HepG2 (cell line): ENCODE results near the gene ZC3H18. TPM values are rescaled to one million over a fixed set of nuclear protein-coding genes. Genes with fewer than 3 reads are reported as not detected.

Experiments used
- BCL6 ChIP-seq: IDR thresholded peaks from 2 replicates; pipeline ENCODE4 v1.6.1; 2016; ENCODE audit warnings: missing genetic modification reagents, missing compliant biosample characterization
- DPF2 ChIP-seq: sonication (generic); formaldehyde crosslinking; IDR thresholded peaks from 2 replicates; pipeline ENCODE4 v1.4.0; 2020; ENCODE audit warnings: mild to moderate bottlenecking, low read depth, missing genetic modification reagents, borderline replicate concordance
- FOXA1 ChIP-seq, 2 experiments: fragments of 450-650 bp in 1 of 2; sonication (generic) in 1 of 2; formaldehyde crosslinking in 1 of 2; IDR thresholded peaks; 2 replicates each; pipeline versions ENCODE4 v1.4.0 to v1.6.1; 2016 to 2020; ENCODE audit warnings: missing genetic modification reagents in 1 of 2
- HDAC1 ChIP-seq: sonication (generic); formaldehyde crosslinking; IDR thresholded peaks from 2 replicates; pipeline ENCODE4 v1.5.1; 2020; ENCODE audit warnings: mild to moderate bottlenecking, missing genetic modification reagents
- HNF4A ChIP-seq: sonication (generic); formaldehyde crosslinking; IDR thresholded peaks from 2 replicates; pipeline ENCODE4 v1.4.0; 2020; ENCODE audit warnings: missing genetic modification reagents
- HNF4G ChIP-seq, 2 experiments: sonication (generic) in 1 of 2; formaldehyde crosslinking in 1 of 2; IDR thresholded peaks; 2 replicates each; pipeline versions ENCODE4 v1.4.0 to v1.6.1; 2011 to 2020; ENCODE audit warnings: borderline replicate concordance in 2 of 2, low read depth in 2 of 2, mild to moderate bottlenecking in 2 of 2, low read length in 1 of 2, missing genetic modification reagents in 1 of 2, moderate library complexity in 1 of 2
- PAXIP1 ChIP-seq: sonication (generic); formaldehyde crosslinking; conservative IDR thresholded peaks from 2 replicates; pipeline ENCODE4 v1.4.0; 2020; ENCODE audit warnings: mild to moderate bottlenecking, missing genetic modification reagents, moderate library complexity
- SOX13 ChIP-seq, 3 experiments: fragments of 450-650 bp in 1 of 3; sonication (generic) in 1 of 3; formaldehyde crosslinking in 1 of 3; IDR thresholded peaks in 2 of 3; conservative IDR thresholded peaks in 1 of 3; 2 replicates each; pipeline versions ENCODE4 v1.5.0 to v1.6.1; 2016 to 2020; ENCODE audit warnings: antibody characterized with exemption in 1 of 3, mild to moderate bottlenecking in 1 of 3, missing compliant biosample characterization in 1 of 3, missing genetic modification reagents in 1 of 3, moderate library complexity in 1 of 3
- SYNCRIP ChIP-seq: fragments of 200-400 bp; formaldehyde crosslinking; IDR thresholded peaks from 2 replicates; pipeline ENCODE4 v1.6.1; 2018; ENCODE audit warnings: mild to moderate bottlenecking, low read depth, low read length; ENCODE audit not compliant: insufficient read depth
- XRCC5 ChIP-seq: fragments of 200-400 bp; formaldehyde crosslinking; optimal IDR thresholded peaks from 2 replicates; pipeline ENCODE3; 2017; ENCODE audit warnings: mild to moderate bottlenecking, low read length
- ZBTB7A ChIP-seq: sonication (generic); formaldehyde crosslinking; IDR thresholded peaks from 2 replicates; pipeline ENCODE4 v1.8.0; 2022; ENCODE audit warnings: mild to moderate bottlenecking, missing genetic modification reagents
- ZGPAT ChIP-seq: IDR thresholded peaks from 2 replicates; pipeline ENCODE4 v1.6.1; 2016; ENCODE audit warnings: mild to moderate bottlenecking
- ZMYM3 ChIP-seq: sonication (generic); formaldehyde crosslinking; IDR thresholded peaks from 2 replicates; pipeline ENCODE4 v1.5.1; 2020; ENCODE audit warnings: mild to moderate bottlenecking, missing genetic modification reagents
- ZNF263 ChIP-seq: sonication (generic); formaldehyde crosslinking; IDR thresholded peaks from 2 replicates; pipeline ENCODE4 v1.4.0; 2020; ENCODE audit warnings: missing genetic modification reagents
- ZNF543 ChIP-seq: sonication (generic); formaldehyde crosslinking; IDR thresholded peaks from 2 replicates; pipeline ENCODE4 v1.4.0; 2020; ENCODE audit warnings: mild to moderate bottlenecking, missing genetic modification reagents
- polyA plus RNA-seq, 8 experiments: library from polyadenylated mRNA; depleted of rRNA in 3 of 8; stranded (reverse) in 7 of 8; unstranded in 1 of 8; fragments of >200 nt; fragmentation: Illumina TruSeq in 4 of 8; extraction: Trizol in 4 of 8; gene quantifications; 2 replicates each; pipeline versions ENCODE4 v1.2.1 to v1.2.3, GENCODE V29; 2011 to 2016; ENCODE audit warnings: low read depth in 4 of 8, missing spikeins in 1 of 8, mixed read lengths in 1 of 8; ENCODE audit not compliant: insufficient read depth in 1 of 8
- total RNA-seq, 5 experiments: library from RNA; depleted of rRNA; stranded (reverse); fragments of >200 nt; fragmentation: Illumina TruSeq; extraction: Trizol; gene quantifications; 2 replicates each; pipeline ENCODE4 v1.2.3, GENCODE V29; 2016; ENCODE audit warnings: low read depth in 1 of 5
- TF ChIP-seq, protein P1 (sequence below): sonication (generic); formaldehyde crosslinking; IDR thresholded peaks from 2 replicates; pipeline ENCODE4 v1.5.1; 2020; ENCODE audit warnings: mild to moderate bottlenecking, missing genetic modification reagents
- TF ChIP-seq, protein P2 (sequence below): sonication (generic); formaldehyde crosslinking; IDR thresholded peaks from 2 replicates; pipeline ENCODE4 v1.4.0; 2020; ENCODE audit warnings: missing genetic modification reagents, borderline replicate concordance

ZC3H18 gene
- total and polyA plus RNA-seq, 2 of the 13 experiments (the other 11 are each of a cell fraction or from before 2014, with no cell fraction given) = 11.2 to 27.4 TPM

DNA sequence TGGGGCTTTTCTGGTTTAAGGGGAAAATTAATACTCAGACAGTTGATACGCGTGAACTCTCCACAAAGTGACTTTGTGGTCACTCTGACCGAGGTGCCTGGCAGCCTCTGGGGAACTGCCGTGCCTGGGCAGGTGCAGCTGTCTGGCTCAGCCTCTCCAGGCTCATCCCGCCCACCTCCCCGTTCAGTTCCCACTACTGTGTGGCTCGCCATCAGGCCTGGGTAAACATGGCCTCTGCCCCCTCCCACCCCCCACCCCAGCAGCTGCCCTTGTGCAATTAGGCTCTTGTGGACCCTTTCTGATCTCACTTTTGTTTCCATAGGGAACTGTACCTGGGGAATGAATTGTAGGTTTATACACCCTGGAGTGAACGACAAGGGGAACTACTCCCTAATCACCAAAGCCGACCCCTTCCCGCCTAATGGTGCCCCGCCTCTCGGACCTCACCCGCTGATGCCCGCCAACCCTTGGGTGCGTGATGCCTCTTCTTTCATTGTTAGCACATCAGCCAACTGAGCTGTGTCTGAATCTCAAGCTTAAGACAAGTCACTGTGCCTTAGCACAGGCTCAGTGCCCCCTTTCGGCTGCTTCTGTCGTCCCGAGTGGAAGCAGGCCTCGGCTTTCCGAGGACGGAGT is 27.8 kb downstream of the ZC3H18 start (continued):
- peak; percentile 89 for TF ChIP-seq HNF4A (CRISPR knock-in tag)
- TF ChIP-seq, protein P1, sequence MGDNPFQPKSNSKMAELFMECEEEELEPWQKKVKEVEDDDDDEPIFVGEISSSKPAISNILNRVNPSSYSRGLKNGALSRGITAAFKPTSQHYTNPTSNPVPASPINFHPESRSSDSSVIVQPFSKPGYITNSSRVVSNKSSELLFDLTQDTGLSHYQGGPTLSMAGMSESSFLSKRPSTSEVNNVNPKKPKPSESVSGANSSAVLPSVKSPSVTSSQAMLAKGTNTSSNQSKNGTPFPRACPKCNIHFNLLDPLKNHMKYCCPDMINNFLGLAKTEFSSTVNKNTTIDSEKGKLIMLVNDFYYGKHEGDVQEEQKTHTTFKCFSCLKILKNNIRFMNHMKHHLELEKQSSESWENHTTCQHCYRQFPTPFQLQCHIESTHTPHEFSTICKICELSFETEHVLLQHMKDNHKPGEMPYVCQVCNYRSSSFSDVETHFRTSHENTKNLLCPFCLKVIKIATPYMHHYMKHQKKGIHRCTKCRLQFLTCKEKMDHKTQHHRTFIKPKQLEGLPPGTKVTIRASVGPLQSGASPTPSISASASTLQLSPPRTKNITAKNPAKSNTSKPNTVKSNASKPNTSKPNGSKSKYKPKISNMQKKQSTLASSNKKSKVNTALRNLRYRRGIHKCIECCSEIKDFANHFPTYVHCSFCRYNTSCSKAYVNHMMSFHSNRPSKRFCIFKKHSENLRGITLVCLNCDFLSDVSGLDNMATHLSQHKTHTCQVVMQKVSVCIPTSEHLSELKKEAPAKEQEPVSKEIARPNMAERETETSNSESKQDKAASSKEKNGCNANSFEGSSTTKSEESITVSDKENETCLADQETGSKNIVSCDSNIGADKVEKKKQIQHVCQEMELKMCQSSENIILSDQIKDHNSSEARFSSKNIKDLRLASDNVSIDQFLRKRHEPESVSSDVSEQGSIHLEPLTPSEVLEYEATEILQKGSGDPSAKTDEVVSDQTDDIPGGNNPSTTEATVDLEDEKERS (CRISPR knock-in tag) = 0 out of 2 replicates have a peak, but pooled peaks have one; percentile 53
- TF ChIP-seq, protein P2, sequence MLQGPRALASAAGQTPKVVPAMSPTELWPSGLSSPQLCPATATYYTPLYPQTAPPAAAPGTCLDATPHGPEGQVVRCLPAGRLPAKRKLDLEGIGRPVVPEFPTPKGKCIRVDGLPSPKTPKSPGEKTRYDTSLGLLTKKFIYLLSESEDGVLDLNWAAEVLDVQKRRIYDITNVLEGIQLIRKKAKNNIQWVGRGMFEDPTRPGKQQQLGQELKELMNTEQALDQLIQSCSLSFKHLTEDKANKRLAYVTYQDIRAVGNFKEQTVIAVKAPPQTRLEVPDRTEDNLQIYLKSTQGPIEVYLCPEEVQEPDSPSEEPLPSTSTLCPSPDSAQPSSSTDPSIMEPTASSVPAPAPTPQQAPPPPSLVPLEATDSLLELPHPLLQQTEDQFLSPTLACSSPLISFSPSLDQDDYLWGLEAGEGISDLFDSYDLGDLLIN = no peak
- TF ChIP-seq BCL6 (CRISPR knock-in tag) = peak; percentile 32; the same call in 1 of the 2 replicates
- peak; percentile 67; the same call in 1 of the 2 replicates for TF ChIP-seq ZBTB7A (CRISPR knock-in tag)
- peak; percentile 82; the same call in 1 of the 2 replicates for TF ChIP-seq DPF2 (CRISPR knock-in tag)
- peak; percentile 88 for TF ChIP-seq ZNF263 (CRISPR knock-in tag)
- TF ChIP-seq SOX13 (IDR thresholded peaks at IDR 0.05) = no peak
- TF ChIP-seq SOX13 (CRISPR knock-in tag; conservative IDR thresholded peaks at IDR 0.05 in 1 of 2, IDR thresholded peaks at IDR 0.05 in 1 of 2) = peak in 1 of 2 experiments; percentile 37; a peak in 1 of 4 replicates
- no peak for TF ChIP-seq SYNCRIP
- TF ChIP-seq ZGPAT (CRISPR knock-in tag) = no peak
- TF ChIP-seq HDAC1 = peak; percentile 71; the same call in 1 of the 2 replicates
- no peak for TF ChIP-seq FOXA1 (IDR thresholded peaks at IDR 0.05)
- peak; percentile 96 for TF ChIP-seq FOXA1 (CRISPR knock-in tag; IDR thresholded peaks at IDR 0.05)
- TF ChIP-seq XRCC5 = peak; percentile 47
- TF ChIP-seq ZMYM3 = peak; percentile 74; the same call in 1 of the 2 replicates
- 0 out of 2 replicates have a peak, but pooled peaks have one; percentile 42 for TF ChIP-seq ZNF543 (CRISPR knock-in tag)
- peak; percentile 91 for TF ChIP-seq PAXIP1 (CRISPR knock-in tag)
- TF ChIP-seq HNF4G (IDR thresholded peaks at IDR 0.05; ENCODE audit: borderline replicate concordance, low read depth, low read length) = peak; percentile 86
- TF ChIP-seq HNF4G (CRISPR knock-in tag; IDR thresholded peaks at IDR 0.05; ENCODE audit: borderline replicate concordance, low read depth) = peak; percentile 76; the same call in 1 of the 2 replicates
